Measurements from ENCODE around the gene CYP2B6.

Gene CYP2B6

DNA sequence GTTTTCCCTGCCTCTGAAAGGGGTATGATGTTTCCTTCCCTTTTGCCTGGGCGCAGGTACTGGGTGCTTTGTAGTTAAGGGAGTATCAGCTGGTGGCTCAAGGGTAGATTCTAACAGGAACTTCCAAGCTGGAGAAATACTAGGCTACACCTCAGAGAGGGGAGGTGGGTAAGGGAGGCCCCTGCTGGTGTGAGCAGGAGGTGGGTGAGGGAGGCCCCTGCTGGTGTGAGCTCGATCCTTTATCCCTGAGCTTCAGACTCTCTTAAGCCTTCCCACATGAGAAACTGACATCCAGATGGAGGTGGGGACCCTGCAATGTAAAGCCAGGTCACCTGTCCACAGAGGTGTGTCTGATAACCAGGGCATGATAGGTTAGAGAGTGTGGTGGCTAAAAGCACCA lies 32.1 kb downstream of the CYP2B6 start:
- ChIA-PET POLR2A (no interaction called here), CTCF (no interaction called here)
- TF ChIP-seq, protein P1, sequence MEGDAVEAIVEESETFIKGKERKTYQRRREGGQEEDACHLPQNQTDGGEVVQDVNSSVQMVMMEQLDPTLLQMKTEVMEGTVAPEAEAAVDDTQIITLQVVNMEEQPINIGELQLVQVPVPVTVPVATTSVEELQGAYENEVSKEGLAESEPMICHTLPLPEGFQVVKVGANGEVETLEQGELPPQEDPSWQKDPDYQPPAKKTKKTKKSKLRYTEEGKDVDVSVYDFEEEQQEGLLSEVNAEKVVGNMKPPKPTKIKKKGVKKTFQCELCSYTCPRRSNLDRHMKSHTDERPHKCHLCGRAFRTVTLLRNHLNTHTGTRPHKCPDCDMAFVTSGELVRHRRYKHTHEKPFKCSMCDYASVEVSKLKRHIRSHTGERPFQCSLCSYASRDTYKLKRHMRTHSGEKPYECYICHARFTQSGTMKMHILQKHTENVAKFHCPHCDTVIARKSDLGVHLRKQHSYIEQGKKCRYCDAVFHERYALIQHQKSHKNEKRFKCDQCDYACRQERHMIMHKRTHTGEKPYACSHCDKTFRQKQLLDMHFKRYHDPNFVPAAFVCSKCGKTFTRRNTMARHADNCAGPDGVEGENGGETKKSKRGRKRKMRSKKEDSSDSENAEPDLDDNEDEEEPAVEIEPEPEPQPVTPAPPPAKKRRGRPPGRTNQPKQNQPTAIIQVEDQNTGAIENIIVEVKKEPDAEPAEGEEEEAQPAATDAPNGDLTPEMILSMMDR (IDR thresholded peaks at IDR 0.05; ENCODE audit: insufficient read depth, low read length, missing control alignments), result no peak
- no peak overlapping the region for H3K4me3 ChIP-seq (ENCODE audit: low read depth, low read length)
- no peak for DNase-seq (ENCODE audit: low read depth, low spot score)

DNA sequence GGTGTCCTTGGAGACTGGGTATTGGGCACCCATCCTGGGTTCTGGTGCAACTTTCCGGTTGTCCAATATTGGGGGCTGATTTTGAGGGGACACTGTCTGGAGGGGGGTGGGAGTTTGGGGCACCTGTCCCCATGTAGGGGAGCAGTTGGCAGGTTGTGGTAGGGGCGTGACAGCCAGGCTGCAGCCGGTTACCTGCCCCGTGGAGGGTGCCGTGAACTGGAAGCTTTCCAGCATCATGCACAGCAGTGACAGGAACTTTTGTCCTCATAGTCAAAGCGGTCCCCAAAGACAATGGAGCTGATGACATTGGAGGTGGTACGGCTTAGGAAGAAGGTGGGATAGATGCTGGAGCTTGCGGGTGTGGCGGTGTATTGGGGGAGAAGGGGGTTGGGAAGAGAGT lies 34.3 kb downstream of the CYP2B6 start:
- ChIA-PET CTCF (no interaction called here), POLR2A (no interaction called here)
- TF ChIP-seq, protein P1 (IDR thresholded peaks at IDR 0.05; ENCODE audit: insufficient read depth, low read length, missing control alignments), result no peak
- no peak for DNase-seq (ENCODE audit: low read depth, low spot score)
- no peak overlapping the region for H3K4me3 ChIP-seq (ENCODE audit: low read depth, low read length)

DNA sequence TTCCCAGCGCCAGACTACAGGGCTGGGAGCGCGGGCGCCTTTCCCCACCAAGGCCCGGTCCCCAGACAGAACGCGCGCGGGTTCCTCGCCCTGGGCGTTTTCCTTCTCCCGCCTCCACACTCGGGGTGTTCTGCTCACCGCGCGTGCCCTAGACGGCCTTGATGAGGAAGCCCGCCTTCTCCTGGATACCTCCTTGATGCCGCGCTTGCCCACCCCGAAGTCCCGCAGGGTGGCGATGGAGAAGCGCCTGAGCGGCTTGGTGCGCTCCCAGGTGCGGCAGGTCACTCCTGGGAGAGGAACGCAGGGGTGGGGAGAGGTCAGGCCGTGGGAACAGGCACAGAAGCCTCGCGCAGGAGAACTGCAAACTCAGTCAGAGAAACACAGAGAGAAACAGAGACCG lies 34.8 kb downstream of the CYP2B6 start:
- TF ChIP-seq, protein P1 (IDR thresholded peaks at IDR 0.05; ENCODE audit: insufficient read depth, low read length, missing control alignments), result no peak
- CTCF ChIA-PET, result no interaction called here
- POLR2A ChIA-PET, result no interaction called here
- H3K4me3 ChIP-seq (ENCODE audit: low read depth, low read length), result no peak overlapping the region
- DNase-seq (ENCODE audit: low read depth, low spot score), result no peak

DNA sequence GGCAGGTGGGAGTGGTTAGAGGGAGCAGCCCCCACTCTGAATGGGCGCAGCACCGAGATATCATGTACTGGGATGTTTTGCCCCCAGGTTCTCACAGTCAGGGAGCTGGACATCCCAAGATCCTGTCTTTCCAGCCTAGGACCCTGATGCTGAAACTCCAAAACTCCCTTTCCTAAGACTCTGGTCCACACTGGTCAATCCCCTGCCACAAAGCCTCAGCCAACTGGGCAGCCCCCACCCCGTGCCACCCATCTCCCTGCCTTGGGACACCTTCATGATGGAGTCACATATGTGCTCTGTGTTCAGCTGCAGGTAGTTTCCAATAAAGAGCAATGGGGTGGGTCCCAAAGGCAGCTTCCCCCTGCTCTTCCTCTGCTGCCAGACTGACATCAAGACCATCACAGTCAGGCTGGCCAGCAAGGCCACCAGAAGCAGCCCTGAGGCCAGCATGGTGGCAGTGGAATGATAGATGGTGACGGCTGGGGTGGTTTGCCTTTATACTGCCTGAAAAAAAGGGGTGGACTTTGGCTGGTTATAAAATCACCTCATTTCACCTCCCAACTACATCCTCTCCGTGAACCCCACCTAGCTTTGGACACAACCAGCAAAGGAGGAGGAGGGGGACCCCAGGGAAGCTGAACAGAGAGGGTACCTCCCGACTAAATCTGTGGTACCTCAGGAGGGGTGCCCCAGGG lies 36.3 kb downstream of the CYP2B6 start:
- CTCF ChIA-PET, result no interaction called here
- no peak overlapping the region for H3K4me3 ChIP-seq (ENCODE audit: low read depth, low read length)
- TF ChIP-seq, protein P1 (IDR thresholded peaks at IDR 0.05; ENCODE audit: insufficient read depth, low read length, missing control alignments), result no peak
- DNase-seq (ENCODE audit: low read depth, low spot score), result no peak
- POLR2A ChIA-PET, result no interaction called here

DNA sequence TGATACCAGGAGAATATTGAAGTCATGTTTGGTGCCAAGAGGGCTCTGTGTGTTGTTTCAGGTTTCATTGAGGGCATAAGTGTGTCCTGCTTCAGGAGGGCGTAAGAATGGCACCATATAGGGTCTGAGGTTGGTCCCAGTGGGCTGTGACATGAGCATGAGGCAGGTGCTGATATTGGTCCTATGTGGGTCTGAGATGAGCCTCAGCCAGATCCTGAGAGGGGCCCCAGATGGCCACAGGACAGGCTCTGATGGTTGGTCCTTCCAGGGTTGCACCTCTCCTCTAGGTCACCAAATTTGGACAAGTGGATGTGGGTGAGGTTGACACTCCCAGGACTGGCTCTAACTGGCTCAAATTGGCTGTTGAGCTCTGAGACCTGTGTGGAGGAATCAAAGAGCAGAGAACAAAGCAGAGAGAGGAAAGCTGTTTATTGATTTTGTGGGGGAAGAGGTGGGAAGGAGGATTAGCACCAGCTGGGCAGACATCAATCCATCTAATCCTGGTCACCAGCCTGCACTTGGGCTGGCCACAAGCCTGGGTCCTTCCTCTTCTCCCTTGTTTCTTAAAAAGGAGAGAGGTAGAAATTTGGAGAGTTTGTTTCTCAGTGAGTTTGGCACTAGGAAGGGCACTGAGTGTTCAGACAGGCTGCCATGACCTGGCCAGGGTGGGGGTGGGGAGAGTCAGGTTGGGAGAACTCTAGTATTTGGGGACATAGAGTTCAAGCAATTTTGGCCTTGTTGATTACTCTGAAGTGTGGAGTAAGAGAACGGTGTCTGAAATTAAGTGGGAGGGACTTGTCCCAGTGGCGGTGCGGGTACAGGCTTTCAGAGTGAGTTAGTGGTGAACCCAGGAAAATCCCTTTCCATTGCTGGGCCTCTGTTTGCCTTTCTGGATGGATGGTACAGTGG lies 38.7 kb downstream of the CYP2B6 start:
- H3K4me3 ChIP-seq (ENCODE audit: low read depth, low read length), result no peak overlapping the region
- TF ChIP-seq, protein P1 (IDR thresholded peaks at IDR 0.05; ENCODE audit: insufficient read depth, low read length, missing control alignments), result no peak
- no peak for DNase-seq (ENCODE audit: low read depth, low spot score)
- ChIA-PET POLR2A (no interaction called here), CTCF (no interaction called here)

DNA sequence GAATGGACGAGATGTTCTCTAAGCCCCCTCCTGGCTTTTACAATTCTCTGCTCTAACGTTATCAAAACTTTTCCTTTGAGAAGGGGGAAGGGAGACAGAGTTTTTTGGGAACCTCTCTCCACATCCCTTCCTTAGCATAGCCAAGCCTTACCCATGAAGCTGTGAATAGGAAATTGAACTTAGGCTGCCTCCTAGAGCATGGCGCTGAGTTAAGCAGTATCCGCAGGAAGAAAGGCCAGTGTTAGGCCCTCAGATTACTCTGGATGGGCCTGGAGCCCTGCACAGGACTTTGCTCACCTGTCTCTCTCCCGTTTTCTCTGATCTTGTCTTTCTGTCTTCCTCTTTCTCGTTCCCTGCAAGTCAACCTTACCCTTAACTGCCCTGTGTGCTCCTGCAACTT lies 39.6 kb downstream of the CYP2B6 start:
- no peak overlapping the region for H3K4me3 ChIP-seq (ENCODE audit: low read depth, low read length)
- POLR2A ChIA-PET, result no interaction called here
- TF ChIP-seq, protein P1 (IDR thresholded peaks at IDR 0.05; ENCODE audit: insufficient read depth, low read length, missing control alignments), result no peak
- CTCF ChIA-PET, result no interaction called here
- DNase-seq (ENCODE audit: low read depth, low spot score), result no peak

Data from AG04449 (cell line).